K562 (cell line): ENCODE data around the gene CALY. TPM values are rescaled to one million over a fixed set of nuclear protein-coding genes. Genes with fewer than 3 reads are reported as not detected.

Source experiments
- ATAC-seq: fragments of 200-7000 bp; cut with Tn5 transposase; 3 replicates; pipeline ENCODE4 v1.9.1; 2020; ENCODE audit warnings: moderate library complexity
- BruUV-seq: library from RNA; stranded (reverse); fragments of 400-500 nt; replicated peaks from 2 replicates; lab custom pipeline; 2021; lab: Mats Ljungman, UMichigan
- CTCF ChIA-PET: fragments of 300-600 bp; formaldehyde crosslinking; extraction: SDS; loops from one replicate; lab custom pipeline; 2021; ENCODE audit warnings: low intra/inter-chr PET ratio; lab: Yijun Ruan, JAX
- POLR2A ChIA-PET: fragments of 300-600, 350-650 bp; sonication (Branson Sonifier 250); formaldehyde crosslinking; extraction: SDS; loops from one replicate; lab custom pipeline; 2021; ENCODE audit warnings: antibody characterized with exemption, inconsistent platforms; lab: Yijun Ruan, JAX
- DNase-seq, 4 experiments: peaks; one replicate each; pipeline versions ENCODE4 v3.0.0 to v3.0.0-alpha.2; 2011 to 2018; ENCODE audit warnings: low spot score in 3 of 4, mixed read lengths in 3 of 4; ENCODE audit errors: extremely low read depth in 1 of 4
- FAIRE-seq: peaks from 2 replicates; lab custom pipeline; 2011; peaks lifted over from hg19 to GRCh38; lab: Jason Lieb, UNC
- H2AFZ ChIP-seq: 2 replicates; pipeline ENCODE4 v1.6.0; 2011; ENCODE audit warnings: low read depth, low read length, control low read depth, inconsistent platforms
- H3K27ac ChIP-seq: fragments of 200-600 bp; 3 replicates; pipeline ENCODE4 v1.8.0; 2011; ENCODE audit warnings: low read depth, mild to moderate bottlenecking, control low read depth, inconsistent platforms, low read length, moderate library complexity, mixed read lengths; ENCODE audit errors: extremely low read depth
- H3K27me3 ChIP-seq, 2 experiments: fragments of 300-600 bp in 1 of 2; 2 replicates in 1 of 2; 3 replicates in 1 of 2; pipeline versions ENCODE4 v1.6.0 to v1.8.0; 2011; ENCODE audit warnings: inconsistent platforms in 2 of 2, low read length in 2 of 2, mild to moderate bottlenecking in 1 of 2, mixed read lengths in 1 of 2, moderate library complexity in 1 of 2; ENCODE audit not compliant: control insufficient read depth in 2 of 2, insufficient read depth in 2 of 2
- H3K36me3 ChIP-seq: fragments of 300-600 bp; 3 replicates; pipeline ENCODE4 v1.8.0; 2011; ENCODE audit warnings: mild to moderate bottlenecking, low read length, inconsistent platforms; ENCODE audit not compliant: control insufficient read depth, insufficient read depth
- H3K4me1 ChIP-seq, 2 experiments: fragments of 200-600 bp in 1 of 2; replicated peaks in 1 of 2; 2 replicates in 1 of 2; 3 replicates in 1 of 2; pipeline versions ENCODE4 v1.5.1 to v1.8.0; 2011; ENCODE audit warnings: inconsistent platforms in 2 of 2, low read length in 2 of 2, mild to moderate bottlenecking in 1 of 2, mixed read lengths in 1 of 2, moderate library complexity in 1 of 2; ENCODE audit not compliant: control insufficient read depth in 2 of 2, insufficient read depth in 2 of 2
- H3K4me2 ChIP-seq: 2 replicates; pipeline ENCODE4 v1.6.1; 2011; ENCODE audit warnings: low read length, control low read depth, inconsistent platforms, mixed read lengths; ENCODE audit not compliant: insufficient read depth
- H3K4me3 ChIP-seq: fragments of 200-600 bp; sonication (generic), shearing (Covaris generic); 2 replicates; pipeline ENCODE4 v1.5.1; 2016; ENCODE audit warnings: control low read depth, inconsistent platforms
- H3K79me2 ChIP-seq: fragments of 200-600 bp; 3 replicates; pipeline ENCODE4 v1.8.0; 2011; ENCODE audit warnings: low read length, inconsistent platforms; ENCODE audit not compliant: control insufficient read depth, insufficient read depth
- H3K9ac ChIP-seq, 2 experiments: 2 replicates each; pipeline versions ENCODE4 v1.6.0 to v1.6.1; 2011; ENCODE audit warnings: low read depth in 2 of 2, low read length in 2 of 2, control low read depth in 1 of 2, inconsistent platforms in 1 of 2, mild to moderate bottlenecking in 1 of 2, mixed read lengths in 1 of 2; ENCODE audit not compliant: insufficient read depth in 1 of 2
- H3K9me1 ChIP-seq: one replicate; pipeline ENCODE4 v1.6.0; 2011; ENCODE audit warnings: inconsistent platforms, mild to moderate bottlenecking, low read length, moderate library complexity; ENCODE audit not compliant: control insufficient read depth, insufficient read depth
- H3K9me3 ChIP-seq: replicated peaks from 2 replicates; pipeline ENCODE4 v1.5.1; 2011; ENCODE audit warnings: low read depth, low read length, inconsistent platforms; ENCODE audit not compliant: control insufficient read depth, insufficient read depth
- H4K20me1 ChIP-seq: replicated peaks from 2 replicates; pipeline ENCODE4 v1.6.1; 2011; ENCODE audit warnings: low read length, inconsistent platforms, mixed read lengths; ENCODE audit not compliant: control insufficient read depth, insufficient read depth
- E2F5 ChIP-seq: sonication (generic); formaldehyde crosslinking; IDR thresholded peaks from 2 replicates; pipeline ENCODE4 v1.8.0; 2022; ENCODE audit warnings: mild to moderate bottlenecking, missing genetic modification reagents
- FOXJ3 ChIP-seq: sonication (generic); formaldehyde crosslinking; IDR thresholded peaks from 2 replicates; pipeline ENCODE4 v1.4.0; 2020; ENCODE audit warnings: mild to moderate bottlenecking, missing genetic modification reagents
- SMARCA5 ChIP-seq: fragments of 450-650 bp; IDR thresholded peaks from 2 replicates; pipeline ENCODE4 v1.6.1; 2016
- SUPT5H ChIP-seq: fragments of 450-650 bp; IDR thresholded peaks from 2 replicates; pipeline ENCODE4 v1.6.1; 2016
- TRIM25 ChIP-seq: fragments of 450-650 bp; IDR thresholded peaks from 2 replicates; pipeline ENCODE4 v1.7.0; 2016; ENCODE audit warnings: borderline replicate concordance
- WGBS: fragments of 100-300 bp; shearing (Covaris generic); methylation state at CpG from one replicate; pipeline ENCODE4 v1.1.6; 2016; ENCODE audit warnings: low coverage, mixed read lengths; ENCODE audit not compliant: insufficient coverage; ENCODE audit errors: missing lambda C conversion rate; 5-methylcytosine and 5-hydroxymethylcytosine counted together
- in situ Hi-C: fragments of 300-500 bp; cut with MboI; formaldehyde crosslinking; loops from 4 replicates; pipeline ENCODE4 v1.15.0; 2018; ENCODE audit warnings: inconsistent platforms, mixed read lengths
- intact Hi-C: fragments of 100-400 bp; cut with micrococcal nuclease; formaldehyde crosslinking; loops from 2 replicates; pipeline ENCODE4 v1.14.2; 2022
- polyA plus RNA-seq, 8 experiments: library from polyadenylated mRNA; depleted of rRNA in 4 of 8; stranded (reverse) in 5 of 8; unstranded in 3 of 8; fragments of >200 nt; fragmentation: Nextera tagmentation in 2 of 8; fragmentation: Illumina TruSeq in 1 of 8; extraction: Ambion mirVana in 2 of 8; extraction: Trizol in 1 of 8; gene quantifications; 2 replicates each; pipeline versions ENCODE4 v1.2.1 to v1.2.3, GENCODE V29; 2011 to 2014; ENCODE audit warnings: inconsistent platforms in 1 of 8, missing spikeins in 1 of 8
- total RNA-seq, 7 experiments: library from RNA; depleted of rRNA in 6 of 7; stranded (reverse); fragments of >200 nt in 6 of 7; fragmentation: Illumina TruSeq in 2 of 7; extraction: Trizol in 2 of 7; gene quantifications; 2 replicates each; pipeline versions ENCODE4 v1.2.1 to v1.2.3, GENCODE V29; 2011 to 2021; ENCODE audit warnings: low replicate concordance in 1 of 7
- TF ChIP-seq, protein P1 (sequence below), 2 experiments: fragments of 450-650 bp; IDR thresholded peaks; 2 replicates each; pipeline ENCODE4 v1.6.1; 2016

Gene CALY
- total and polyA plus RNA-seq, 9 of the 15 experiments (the other 6 are each of a cell fraction or from before 2014, with no cell fraction given), result not detected

DNA sequence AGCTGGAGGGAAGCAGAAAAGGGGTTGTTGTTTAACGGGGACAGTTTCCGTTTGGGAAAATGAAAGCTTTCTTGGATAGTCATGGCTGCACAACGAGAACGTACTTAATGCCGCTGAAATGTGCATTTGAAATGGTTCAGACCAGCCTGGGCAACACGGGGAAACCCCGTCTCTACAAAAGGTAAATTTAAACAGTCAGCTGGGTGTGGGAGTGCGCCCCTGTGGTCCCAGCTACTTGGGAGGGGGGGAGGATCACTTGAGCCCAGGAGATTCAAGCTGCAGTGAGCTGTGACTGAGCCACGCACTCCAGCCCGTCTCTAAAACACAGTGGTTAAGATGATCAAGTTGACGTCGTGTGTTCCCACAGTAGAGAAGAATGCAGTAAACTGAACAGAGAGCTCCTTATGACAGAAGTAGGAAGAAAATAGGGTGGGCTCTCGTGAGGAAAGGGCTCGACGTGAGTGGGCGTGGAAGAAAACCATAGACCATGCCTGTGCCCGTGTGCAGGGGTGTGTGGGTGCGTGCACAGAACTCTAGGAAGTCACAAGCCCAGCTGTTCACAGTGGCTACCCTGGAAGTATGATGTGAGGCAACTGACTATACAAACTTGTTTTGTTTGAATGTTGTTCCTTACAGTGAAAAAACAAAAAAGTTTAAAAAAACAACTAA, 25.2 kb upstream of the CALY start:
- intact Hi-C loops, result no loop called here
- 0 out of 2 replicates have a peak, but pooled peaks cover 3% of the 10 kb centered on the region for H4K20me1 ChIP-seq
- BruUV-seq, result no TSS peak
- FAIRE-seq (no peak), DNase-seq (no peak), ATAC-seq (no peak)
- TF ChIP-seq E2F5 (CRISPR knock-in tag) (no peak), TRIM25 (no peak), FOXJ3 (CRISPR knock-in tag) (no peak), SMARCA5 (no peak), SUPT5H (0 out of 2 replicates have a peak, but pooled peaks have one; percentile 39)
- TF ChIP-seq, protein P1, sequence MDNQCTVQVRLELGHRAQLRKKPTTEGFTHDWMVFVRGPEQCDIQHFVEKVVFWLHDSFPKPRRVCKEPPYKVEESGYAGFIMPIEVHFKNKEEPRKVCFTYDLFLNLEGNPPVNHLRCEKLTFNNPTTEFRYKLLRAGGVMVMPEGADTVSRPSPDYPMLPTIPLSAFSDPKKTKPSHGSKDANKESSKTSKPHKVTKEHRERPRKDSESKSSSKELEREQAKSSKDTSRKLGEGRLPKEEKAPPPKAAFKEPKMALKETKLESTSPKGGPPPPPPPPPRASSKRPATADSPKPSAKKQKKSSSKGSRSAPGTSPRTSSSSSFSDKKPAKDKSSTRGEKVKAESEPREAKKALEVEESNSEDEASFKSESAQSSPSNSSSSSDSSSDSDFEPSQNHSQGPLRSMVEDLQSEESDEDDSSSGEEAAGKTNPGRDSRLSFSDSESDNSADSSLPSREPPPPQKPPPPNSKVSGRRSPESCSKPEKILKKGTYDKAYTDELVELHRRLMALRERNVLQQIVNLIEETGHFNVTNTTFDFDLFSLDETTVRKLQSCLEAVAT (IDR thresholded peaks at IDR 0.05), result no peak
- peaks cover 5% of the 10 kb centered on the region; the same call in 2 of the 3 replicates for H3K79me2 ChIP-seq
- peaks cover 44% of the 10 kb centered on the region; the same call in 2 of the 3 replicates for H3K36me3 ChIP-seq
- no peak overlapping the region for H3K9ac ChIP-seq
- in situ Hi-C loops, result no loop called here
- no peak overlapping the region for H3K4me2 ChIP-seq
- H3K4me1 ChIP-seq, result peaks cover 15 to 41% of the 10 kb centered on the region in 2 experiments
- no peak overlapping the region for H3K4me3 ChIP-seq
- 93% methylated on average over 11 of the region's 18 CpGs for WGBS
- no peak overlapping the region for H2AFZ ChIP-seq
- H3K27ac ChIP-seq, result no peak overlapping the region
- no peaks in the 10 kb centered on the region for H3K27me3 ChIP-seq
- ChIA-PET POLR2A (interaction anchor here (0.6 to 1.7 kb wide), 6 partner anchors 9 to 32 kb away, joined by 3 to 10 read pairs (median 4); partner anchors contain the start of gene ECHS1), CTCF (no interaction called here)
- no peaks in the 10 kb centered on the region for H3K9me1 ChIP-seq
- no peaks in the 10 kb centered on the region for H3K9me3 ChIP-seq
